Measurements from ENCODE around the gene SLCO6A1.

The SLCO6A1 gene

DNA sequence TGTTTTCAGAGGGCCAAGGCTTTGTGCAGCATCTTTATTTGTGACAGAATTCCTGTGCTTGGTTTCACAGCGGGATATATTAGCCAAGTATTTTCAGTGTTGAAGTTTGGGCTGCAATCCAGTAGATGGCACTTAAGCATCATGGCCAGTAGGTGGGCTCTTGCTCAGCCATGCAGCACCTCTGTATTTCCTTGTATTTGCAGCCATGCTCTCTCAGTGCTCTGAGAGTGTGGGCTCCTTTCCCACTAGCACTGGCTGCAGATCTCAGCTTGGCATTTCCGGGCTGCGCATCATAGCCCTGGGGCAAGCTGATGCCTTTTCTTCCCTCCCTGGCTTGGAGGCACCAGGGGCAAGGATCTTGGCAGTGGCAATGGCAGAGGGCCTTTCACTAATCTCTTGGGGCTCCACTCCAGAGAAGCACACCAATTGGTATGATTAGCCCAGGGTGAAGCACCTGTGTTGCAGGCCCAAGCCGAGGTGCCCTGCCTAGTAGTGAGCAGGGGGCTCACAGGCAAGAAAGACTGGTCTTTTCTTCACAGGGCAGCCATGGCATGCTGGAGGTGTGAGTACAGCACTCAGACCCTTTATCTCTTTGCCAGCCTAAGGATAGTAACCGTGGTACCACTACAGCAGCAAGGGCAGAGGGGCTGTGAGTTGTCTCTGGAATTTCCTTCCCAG, 48.3 kb downstream of the SLCO6A1 start:
- peak; percentile 19 for DNase-seq

DNA sequence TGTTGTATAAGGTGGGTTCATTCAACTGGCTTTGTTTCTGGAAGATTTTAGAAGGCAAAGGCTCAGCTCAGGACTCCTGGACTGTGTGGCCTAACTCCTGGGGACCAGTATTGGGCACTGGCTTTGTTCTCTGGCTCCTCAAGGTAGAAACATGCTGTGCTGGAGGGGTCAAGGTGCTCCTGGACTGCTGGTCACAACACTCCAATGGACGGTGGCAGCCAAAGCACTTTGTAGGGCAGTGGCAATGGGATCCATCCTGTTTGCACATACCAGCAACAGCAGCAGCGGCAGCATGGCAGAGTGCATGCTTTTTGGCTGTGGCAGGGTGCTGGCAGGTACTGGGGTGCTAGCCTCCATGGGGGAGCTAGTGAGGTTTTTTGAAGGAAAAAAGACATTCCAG, 65.3 kb downstream of the SLCO6A1 start:
- no peak for DNase-seq

DNA sequence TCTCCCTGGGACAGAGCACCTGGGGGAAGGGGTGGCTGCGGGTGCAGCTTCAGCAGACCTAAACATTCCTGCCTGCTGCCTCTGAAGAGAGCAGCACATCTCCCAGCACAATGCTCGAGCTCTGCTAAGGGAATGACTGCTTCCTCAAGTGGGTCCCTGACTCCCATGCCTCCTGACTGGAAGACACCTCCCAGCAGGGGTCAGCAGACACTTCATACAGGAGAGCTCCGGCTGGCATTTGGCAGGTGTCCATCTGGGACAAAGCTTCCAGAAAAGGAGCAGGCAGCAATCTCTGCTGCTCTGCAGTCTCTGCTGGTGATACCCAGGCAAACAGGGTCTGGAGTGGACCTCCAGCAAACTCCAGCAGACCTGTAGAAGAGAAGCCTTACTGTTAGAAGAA, 77.2 kb downstream of the SLCO6A1 start:
- no peak for DNase-seq

DNA sequence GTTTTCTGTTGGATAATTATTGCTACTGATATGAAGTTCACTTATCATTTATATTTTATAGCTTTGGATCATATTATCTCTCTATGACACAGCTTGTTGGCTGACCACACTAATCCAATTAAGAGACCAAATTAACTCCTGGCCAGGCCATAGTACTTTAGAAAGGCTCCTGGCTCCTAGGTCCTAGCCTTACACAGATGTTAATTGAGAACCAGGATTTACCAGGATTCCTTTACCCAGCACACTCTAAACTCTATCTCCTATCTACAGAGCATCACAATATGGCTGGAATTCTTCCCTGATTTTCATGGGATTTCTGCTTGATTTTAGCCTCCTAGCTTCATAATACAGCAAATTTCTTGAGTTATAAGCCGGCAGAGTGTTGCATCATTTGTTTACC, 80.3 kb downstream of the SLCO6A1 start:
- DNase-seq, result no peak

DNA sequence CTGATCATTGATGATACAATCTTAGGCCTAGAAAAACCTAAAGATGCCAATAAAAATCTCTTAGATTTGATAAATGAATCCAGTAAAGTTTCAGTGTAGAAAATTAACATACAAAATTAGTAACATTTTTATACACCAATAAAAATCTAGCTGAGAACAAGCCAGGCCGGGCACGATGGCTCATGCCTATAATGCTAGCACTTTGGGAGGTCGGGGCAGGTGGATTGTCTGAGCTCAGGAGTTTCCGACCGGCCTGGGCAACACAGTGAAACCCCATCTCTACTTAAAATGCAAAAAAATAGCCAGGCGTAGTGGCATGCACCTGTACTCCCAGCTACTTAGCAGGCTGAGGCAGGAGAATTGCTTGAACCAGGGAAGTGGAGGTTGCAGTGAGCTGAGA, 84.4 kb downstream of the SLCO6A1 start:
- DNase-seq, result no peak

DNA sequence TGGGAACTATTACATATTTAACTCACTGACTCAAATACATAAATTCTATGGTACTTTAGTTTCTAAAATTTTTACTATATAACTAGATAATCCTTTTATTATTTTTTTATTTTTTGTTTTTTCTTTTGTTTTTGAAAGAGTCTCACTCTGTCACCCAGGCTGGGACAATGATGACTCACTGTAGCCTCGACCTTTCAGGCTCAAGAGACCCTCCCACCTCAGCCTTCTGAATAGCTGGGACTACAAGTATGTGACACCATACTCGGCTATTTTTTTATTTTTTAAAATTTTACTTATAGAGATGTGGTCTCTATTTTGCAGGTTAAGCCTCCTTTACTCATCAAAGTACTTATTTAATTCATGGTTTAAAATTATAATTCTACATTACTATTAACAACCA, 110.6 kb downstream of the SLCO6A1 start:
- DNase-seq, result no peak

DNA sequence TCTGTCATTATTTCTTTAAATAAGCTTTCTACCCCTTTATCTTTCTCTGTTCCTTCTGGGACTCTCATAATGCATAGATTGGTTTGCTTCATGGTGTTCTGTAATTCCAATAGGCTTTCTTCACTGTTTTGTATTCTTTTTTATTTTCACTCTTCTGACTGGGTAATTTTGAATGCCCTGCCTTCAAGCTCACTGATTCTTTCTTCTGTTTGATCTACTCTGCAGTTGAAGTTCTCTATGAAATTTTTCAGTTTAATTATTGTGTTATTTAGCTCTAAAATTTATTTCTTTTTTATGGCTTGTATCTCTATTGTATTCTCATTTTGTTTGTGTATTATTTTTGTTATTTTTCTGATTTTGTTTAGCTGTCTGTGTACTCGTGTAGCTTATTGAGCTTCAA, 113.4 kb downstream of the SLCO6A1 start:
- DNase-seq, result no peak

DNA sequence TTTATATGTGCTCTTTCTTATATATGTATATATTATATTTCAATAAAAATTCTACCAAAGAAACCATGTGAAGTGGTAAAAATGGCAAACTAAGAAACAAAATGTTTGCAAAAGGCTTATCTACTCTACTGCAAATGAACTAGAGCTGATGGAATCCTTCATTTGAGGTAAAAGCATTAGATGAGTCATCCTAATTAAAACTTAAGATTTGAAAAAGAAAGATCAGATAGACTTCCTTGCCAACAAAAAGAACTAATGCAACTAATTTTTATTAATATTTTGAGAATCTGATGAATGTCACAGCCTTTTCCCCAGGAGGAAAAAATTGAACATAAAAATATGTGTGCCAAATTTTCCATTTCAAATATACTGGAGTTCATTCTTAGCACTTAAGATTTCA, 118.6 kb downstream of the SLCO6A1 start:
- DNase-seq, result no peak

DNA sequence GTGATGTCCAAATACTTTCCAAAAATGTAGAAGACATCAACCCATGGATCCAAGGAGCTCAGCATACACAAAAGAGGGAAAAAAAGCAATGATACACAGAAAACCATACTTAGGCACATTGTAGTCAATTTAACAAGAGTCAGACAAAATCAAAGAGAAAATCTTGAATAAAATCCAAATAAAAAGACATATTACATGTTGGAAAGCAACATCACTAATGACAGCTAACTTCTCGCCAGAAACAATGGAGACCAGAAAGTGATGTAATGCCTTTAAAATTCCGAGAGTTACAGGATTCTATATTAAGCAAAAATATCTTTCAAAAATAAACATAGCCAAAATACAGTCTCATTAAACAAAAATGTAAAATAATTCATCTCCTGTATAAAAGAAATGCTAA, 122.9 kb downstream of the SLCO6A1 start:
- DNase-seq, result no peak

DNA sequence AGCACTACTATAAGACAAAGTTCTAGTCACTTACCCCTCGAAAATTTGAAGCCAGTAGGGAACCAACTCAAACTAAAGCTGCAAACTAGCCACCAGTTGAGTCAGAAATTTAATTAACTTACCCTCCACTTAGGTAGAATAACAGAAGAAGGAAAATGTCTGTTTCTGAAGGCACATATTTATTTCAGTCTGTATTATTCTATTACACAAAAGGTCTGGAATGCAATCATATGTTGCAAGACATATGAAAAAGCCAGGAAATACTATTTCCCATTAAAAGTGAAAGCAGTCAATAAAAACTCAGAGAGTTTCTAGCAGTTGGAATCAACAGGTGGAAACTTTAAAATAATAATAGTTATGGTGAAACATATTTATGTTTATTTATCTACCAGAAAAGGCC, 123.5 kb downstream of the SLCO6A1 start:
- DNase-seq, result no peak

DNA sequence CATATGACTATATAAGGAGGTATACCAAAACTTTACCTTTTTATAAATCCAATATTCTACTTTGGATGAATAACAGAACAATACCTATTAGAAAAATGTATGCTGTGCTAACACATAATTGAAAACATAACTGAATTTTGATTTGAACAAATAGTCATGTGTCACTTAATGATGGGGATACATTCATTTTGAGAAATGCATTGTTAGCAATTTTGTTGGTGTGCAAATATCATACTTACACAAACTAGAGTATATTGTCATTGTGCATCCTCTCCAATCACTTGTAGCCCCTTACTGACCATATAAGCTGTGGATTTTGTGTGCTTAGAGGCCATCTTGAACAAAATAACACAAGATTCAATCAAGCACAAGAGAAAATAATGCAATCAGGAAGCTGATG, 130.4 kb downstream of the SLCO6A1 start:
- DNase-seq, result no peak

DNA sequence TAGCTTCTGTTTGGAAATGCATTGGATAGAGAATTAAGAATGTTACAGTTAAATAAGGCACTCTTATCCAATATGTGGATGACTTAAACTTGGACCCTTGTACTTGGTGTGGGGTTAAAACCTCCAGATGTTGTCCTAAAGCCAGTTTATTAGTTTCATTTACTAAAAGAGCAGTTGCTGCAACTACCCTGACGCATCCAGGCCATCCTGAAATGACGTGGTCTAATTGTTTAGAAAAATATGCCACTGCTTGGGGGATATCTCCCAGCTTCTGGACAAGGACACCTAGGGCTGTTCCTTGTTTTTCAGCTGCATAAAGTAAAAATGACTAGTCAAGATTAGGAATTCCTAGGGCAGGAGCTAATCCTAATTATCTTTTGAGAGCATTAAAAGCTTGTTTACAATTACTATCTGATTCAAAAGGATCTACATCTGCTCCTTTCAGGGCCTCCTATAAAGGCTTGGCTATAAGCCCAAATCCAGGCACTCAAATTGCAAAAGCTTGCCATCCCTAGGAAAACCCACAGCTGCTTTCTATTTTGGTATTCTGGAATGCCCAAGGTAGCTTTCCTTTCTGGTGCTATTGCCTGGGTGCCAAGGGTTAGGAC, 157.0 kb downstream of the SLCO6A1 start:
- no peak for DNase-seq

DNA sequence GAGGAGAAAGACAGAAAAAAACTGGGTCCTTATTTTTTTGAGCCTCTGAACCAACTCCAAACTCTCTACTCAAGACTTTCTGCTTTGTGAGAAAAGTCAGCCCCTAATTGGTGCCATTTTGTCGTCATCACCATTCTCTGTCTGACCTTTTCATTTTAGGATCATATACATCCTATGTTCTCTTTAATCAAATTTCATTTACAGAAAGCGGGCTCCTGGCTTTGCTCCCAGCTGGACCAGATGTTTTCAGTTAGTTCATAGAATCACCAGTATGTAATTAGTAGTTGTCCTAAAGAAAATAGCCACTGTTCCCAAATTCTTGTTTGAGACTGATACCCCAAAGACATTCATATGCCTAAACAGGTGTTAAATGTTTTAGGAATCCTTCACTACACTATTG, 174.1 kb downstream of the SLCO6A1 start:
- no peak for DNase-seq
